WTC11 (cell line): Measurements from ENCODE around the gene SPAAR. TPM values are rescaled to one million over a fixed set of nuclear protein-coding genes. Genes with fewer than 3 reads are reported as not detected.

ENCODE experiments used
- ATAC-seq: fragments of 200-7000 bp; cut with Tn5 transposase; 2 replicates; pipeline ENCODE4 v1.10.0; 2021; ENCODE audit warnings: mild to moderate bottlenecking, moderate library complexity
- CTCF ChIA-PET: fragments of 300-600 bp; sonication (Branson Sonifier 250); formaldehyde crosslinking; loops from one replicate; lab custom pipeline; 2021; ENCODE audit warnings: antibody characterized with exemption; lab: Charles Lee
- POLR2A ChIA-PET: fragments of 350-600 bp; sonication (Branson Sonifier 250); formaldehyde crosslinking; loops from one replicate; lab custom pipeline; 2021; ENCODE audit warnings: antibody characterized with exemption; lab: Charles Lee
- DNase-seq: peaks from one replicate; pipeline ENCODE4 v3.0.0; 2021; ENCODE audit warnings: low spot score
- H3K27ac Mint-ChIP-seq: 2 replicates; pipeline ENCODE4 v1.8.0; 2021; ENCODE audit warnings: mixed read lengths
- H3K27me3 Mint-ChIP-seq: 2 replicates; pipeline ENCODE4 v1.8.0; 2021; ENCODE audit warnings: low read depth, mild to moderate bottlenecking, moderate library complexity, mixed read lengths
- H3K36me3 Mint-ChIP-seq: 2 replicates; pipeline ENCODE4 v1.8.0; 2021; ENCODE audit warnings: mixed read lengths
- H3K4me1 Mint-ChIP-seq: 2 replicates; pipeline ENCODE4 v1.8.0; 2022; ENCODE audit warnings: mixed read lengths
- H3K4me3 Mint-ChIP-seq: 2 replicates; pipeline ENCODE4 v1.8.0; 2021; ENCODE audit warnings: mild to moderate bottlenecking, moderate library complexity, mixed read lengths
- H3K9me3 Mint-ChIP-seq: 2 replicates; pipeline ENCODE4 v1.8.0; 2021; ENCODE audit warnings: mixed read lengths
- IRF1 ChIP-seq: sonication (generic); formaldehyde crosslinking; IDR thresholded peaks from 2 replicates; pipeline ENCODE4 v1.8.0; 2023; ENCODE audit warnings: missing genetic modification reagents
- JAZF1 ChIP-seq: fragments of 250-450 bp; sonication (Bioruptor Pico); IDR thresholded peaks from 2 replicates; pipeline ENCODE4 v1.9.0; 2021; ENCODE audit warnings: moderate library complexity, mild to moderate bottlenecking, inconsistent platforms
- NFATC4 ChIP-seq: fragments of 250-450 bp; sonication (Bioruptor Pico); IDR thresholded peaks from 2 replicates; pipeline ENCODE4 v1.9.0; 2021; ENCODE audit warnings: mild to moderate bottlenecking
- NFE2L1 ChIP-seq: sonication (generic); formaldehyde crosslinking; IDR thresholded peaks from 2 replicates; pipeline ENCODE4 v1.8.1; 2023; ENCODE audit warnings: missing genetic modification reagents
- OVOL2 ChIP-seq: fragments of 250-450 bp; sonication (Bioruptor Pico); IDR thresholded peaks from 2 replicates; pipeline ENCODE4 v1.9.0; 2021; ENCODE audit warnings: mild to moderate bottlenecking, borderline replicate concordance
- SOX15 ChIP-seq: fragments of 250-450 bp; sonication (Bioruptor Pico); IDR thresholded peaks from 2 replicates; pipeline ENCODE4 v1.9.0; 2021; ENCODE audit warnings: mild to moderate bottlenecking
- SP1 ChIP-seq: sonication (generic); formaldehyde crosslinking; conservative IDR thresholded peaks from 2 replicates; pipeline ENCODE4 v1.8.1; 2022; ENCODE audit warnings: missing genetic modification reagents
- ZNF138 ChIP-seq: sonication (generic); formaldehyde crosslinking; conservative IDR thresholded peaks from 2 replicates; pipeline ENCODE4 v1.8.1; 2022; ENCODE audit warnings: mild to moderate bottlenecking, moderate library complexity, missing genetic modification reagents
- ZNF416 ChIP-seq: fragments of 250-450 bp; sonication (Bioruptor Pico); IDR thresholded peaks from 2 replicates; pipeline ENCODE4 v1.9.0; 2021; ENCODE audit warnings: mild to moderate bottlenecking, inconsistent platforms
- ZNF532 ChIP-seq: fragments of 250-450 bp; sonication (Bioruptor Pico); IDR thresholded peaks from 2 replicates; pipeline ENCODE4 v1.9.0; 2021; ENCODE audit warnings: mild to moderate bottlenecking, borderline replicate concordance
- ZSCAN18 ChIP-seq: fragments of 250-450 bp; sonication (Bioruptor Pico); IDR thresholded peaks from 2 replicates; pipeline ENCODE4 v2.1.2; 2022; ENCODE audit warnings: mild to moderate bottlenecking, moderate library complexity
- total RNA-seq: library from RNA; stranded (reverse); gene quantifications from 3 replicates; pipeline ENCODE4 v1.2.3, GENCODE V29; 2021
- TF ChIP-seq, protein P1 (sequence below): sonication (generic); formaldehyde crosslinking; IDR thresholded peaks from 2 replicates; pipeline ENCODE4 v1.8.1; 2023; ENCODE audit warnings: mild to moderate bottlenecking, missing genetic modification reagents, moderate library complexity
- TF ChIP-seq, protein P2 (sequence below): sonication (generic); formaldehyde crosslinking; IDR thresholded peaks from 2 replicates; pipeline ENCODE4 v1.8.1; 2023; ENCODE audit warnings: mild to moderate bottlenecking, missing genetic modification reagents
- TF ChIP-seq, protein P3 (sequence below): fragments of 250-450 bp; sonication (Bioruptor Pico); IDR thresholded peaks from 2 replicates; pipeline ENCODE4 v1.9.0; 2021; ENCODE audit warnings: mild to moderate bottlenecking
- TF ChIP-seq, protein P4 (sequence below): sonication (generic); formaldehyde crosslinking; IDR thresholded peaks from 2 replicates; pipeline ENCODE4 v1.8.0; 2022; ENCODE audit warnings: missing genetic modification reagents
- TF ChIP-seq, protein P5 (sequence below): sonication (generic); formaldehyde crosslinking; IDR thresholded peaks from 2 replicates; pipeline ENCODE4 v1.8.0; 2022; ENCODE audit warnings: mild to moderate bottlenecking, missing genetic modification reagents
- TF ChIP-seq, protein P6 (sequence below): sonication (generic); formaldehyde crosslinking; IDR thresholded peaks from 2 replicates; pipeline ENCODE4 v1.8.1; 2023; ENCODE audit warnings: mild to moderate bottlenecking, missing genetic modification reagents, moderate library complexity
- TF ChIP-seq, protein P7 (sequence below): sonication (generic); formaldehyde crosslinking; IDR thresholded peaks from 2 replicates; pipeline ENCODE4 v1.8.1; 2022; ENCODE audit warnings: low read depth, missing genetic modification reagents, borderline replicate concordance

SPAAR gene
- total RNA-seq, 1 experiment from 2014 or later, result 0.33 TPM

DNA sequence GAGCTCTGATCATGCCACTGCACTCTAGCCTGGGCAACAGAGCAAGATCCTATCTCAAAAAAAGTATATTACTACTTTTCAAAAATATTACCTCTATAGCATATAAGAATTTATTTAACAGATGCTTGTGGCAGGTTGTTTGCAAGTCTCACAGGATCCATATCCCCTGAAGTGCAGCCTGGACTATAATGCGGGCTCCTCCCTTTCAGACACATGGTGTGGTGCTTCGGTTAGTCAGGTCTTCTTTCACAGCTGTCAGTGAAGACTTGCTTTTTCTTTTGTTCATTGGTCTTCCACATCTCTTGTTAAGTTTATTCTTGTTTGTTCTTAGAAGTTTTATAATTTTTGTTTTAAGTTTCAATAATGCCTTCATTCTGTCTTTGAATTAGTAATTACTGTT, 12.7 kb upstream of the SPAAR start:
- H3K36me3 Mint-ChIP-seq, result no peaks in the 10 kb centered on the region
- ATAC-seq (no peak), DNase-seq (no peak)
- peaks cover 5% of the 10 kb centered on the region; the same call in 1 of the 2 replicates for H3K27me3 Mint-ChIP-seq
- no peak overlapping the region for H3K4me3 Mint-ChIP-seq
- POLR2A ChIA-PET, result no interaction called here
- H3K27ac Mint-ChIP-seq, result no peak overlapping the region
- peaks cover 4% of the 10 kb centered on the region; the same call in 1 of the 2 replicates for H3K9me3 Mint-ChIP-seq
- CTCF ChIA-PET, result interaction anchor here (2.3 to 6.6 kb wide), 3 partner anchors 14 to 106 kb away, joined by 7 to 33 read pairs (median 14); no protein-coding TSS in a partner anchor
- H3K4me1 Mint-ChIP-seq, result no peaks in the 10 kb centered on the region
- TF ChIP-seq, protein P1, sequence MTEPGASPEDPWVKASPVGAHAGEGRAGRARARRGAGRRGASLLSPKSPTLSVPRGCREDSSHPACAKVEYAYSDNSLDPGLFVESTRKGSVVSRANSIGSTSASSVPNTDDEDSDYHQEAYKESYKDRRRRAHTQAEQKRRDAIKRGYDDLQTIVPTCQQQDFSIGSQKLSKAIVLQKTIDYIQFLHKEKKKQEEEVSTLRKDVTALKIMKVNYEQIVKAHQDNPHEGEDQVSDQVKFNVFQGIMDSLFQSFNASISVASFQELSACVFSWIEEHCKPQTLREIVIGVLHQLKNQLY (CRISPR knock-in tag), result no peak
- TF ChIP-seq ZNF138 (no peak), ZNF532 (CRISPR knock-in tag) (no peak), ZSCAN18 (CRISPR knock-in tag) (no peak), SP1 (CRISPR knock-in tag) (no peak), JAZF1 (no peak), OVOL2 (no peak), ZNF416 (CRISPR knock-in tag) (no peak), NFE2L1 (CRISPR knock-in tag) (no peak), SOX15 (no peak), IRF1 (CRISPR knock-in tag) (no peak), NFATC4 (CRISPR knock-in tag) (no peak)
- TF ChIP-seq, protein P2, sequence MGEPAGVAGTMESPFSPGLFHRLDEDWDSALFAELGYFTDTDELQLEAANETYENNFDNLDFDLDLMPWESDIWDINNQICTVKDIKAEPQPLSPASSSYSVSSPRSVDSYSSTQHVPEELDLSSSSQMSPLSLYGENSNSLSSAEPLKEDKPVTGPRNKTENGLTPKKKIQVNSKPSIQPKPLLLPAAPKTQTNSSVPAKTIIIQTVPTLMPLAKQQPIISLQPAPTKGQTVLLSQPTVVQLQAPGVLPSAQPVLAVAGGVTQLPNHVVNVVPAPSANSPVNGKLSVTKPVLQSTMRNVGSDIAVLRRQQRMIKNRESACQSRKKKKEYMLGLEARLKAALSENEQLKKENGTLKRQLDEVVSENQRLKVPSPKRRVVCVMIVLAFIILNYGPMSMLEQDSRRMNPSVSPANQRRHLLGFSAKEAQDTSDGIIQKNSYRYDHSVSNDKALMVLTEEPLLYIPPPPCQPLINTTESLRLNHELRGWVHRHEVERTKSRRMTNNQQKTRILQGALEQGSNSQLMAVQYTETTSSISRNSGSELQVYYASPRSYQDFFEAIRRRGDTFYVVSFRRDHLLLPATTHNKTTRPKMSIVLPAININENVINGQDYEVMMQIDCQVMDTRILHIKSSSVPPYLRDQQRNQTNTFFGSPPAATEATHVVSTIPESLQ, result no peak
- TF ChIP-seq, protein P3, sequence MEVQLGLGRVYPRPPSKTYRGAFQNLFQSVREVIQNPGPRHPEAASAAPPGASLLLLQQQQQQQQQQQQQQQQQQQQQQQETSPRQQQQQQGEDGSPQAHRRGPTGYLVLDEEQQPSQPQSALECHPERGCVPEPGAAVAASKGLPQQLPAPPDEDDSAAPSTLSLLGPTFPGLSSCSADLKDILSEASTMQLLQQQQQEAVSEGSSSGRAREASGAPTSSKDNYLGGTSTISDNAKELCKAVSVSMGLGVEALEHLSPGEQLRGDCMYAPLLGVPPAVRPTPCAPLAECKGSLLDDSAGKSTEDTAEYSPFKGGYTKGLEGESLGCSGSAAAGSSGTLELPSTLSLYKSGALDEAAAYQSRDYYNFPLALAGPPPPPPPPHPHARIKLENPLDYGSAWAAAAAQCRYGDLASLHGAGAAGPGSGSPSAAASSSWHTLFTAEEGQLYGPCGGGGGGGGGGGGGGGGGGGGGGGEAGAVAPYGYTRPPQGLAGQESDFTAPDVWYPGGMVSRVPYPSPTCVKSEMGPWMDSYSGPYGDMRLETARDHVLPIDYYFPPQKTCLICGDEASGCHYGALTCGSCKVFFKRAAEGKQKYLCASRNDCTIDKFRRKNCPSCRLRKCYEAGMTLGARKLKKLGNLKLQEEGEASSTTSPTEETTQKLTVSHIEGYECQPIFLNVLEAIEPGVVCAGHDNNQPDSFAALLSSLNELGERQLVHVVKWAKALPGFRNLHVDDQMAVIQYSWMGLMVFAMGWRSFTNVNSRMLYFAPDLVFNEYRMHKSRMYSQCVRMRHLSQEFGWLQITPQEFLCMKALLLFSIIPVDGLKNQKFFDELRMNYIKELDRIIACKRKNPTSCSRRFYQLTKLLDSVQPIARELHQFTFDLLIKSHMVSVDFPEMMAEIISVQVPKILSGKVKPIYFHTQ (CRISPR knock-in tag), result no peak
- TF ChIP-seq, protein P4, sequence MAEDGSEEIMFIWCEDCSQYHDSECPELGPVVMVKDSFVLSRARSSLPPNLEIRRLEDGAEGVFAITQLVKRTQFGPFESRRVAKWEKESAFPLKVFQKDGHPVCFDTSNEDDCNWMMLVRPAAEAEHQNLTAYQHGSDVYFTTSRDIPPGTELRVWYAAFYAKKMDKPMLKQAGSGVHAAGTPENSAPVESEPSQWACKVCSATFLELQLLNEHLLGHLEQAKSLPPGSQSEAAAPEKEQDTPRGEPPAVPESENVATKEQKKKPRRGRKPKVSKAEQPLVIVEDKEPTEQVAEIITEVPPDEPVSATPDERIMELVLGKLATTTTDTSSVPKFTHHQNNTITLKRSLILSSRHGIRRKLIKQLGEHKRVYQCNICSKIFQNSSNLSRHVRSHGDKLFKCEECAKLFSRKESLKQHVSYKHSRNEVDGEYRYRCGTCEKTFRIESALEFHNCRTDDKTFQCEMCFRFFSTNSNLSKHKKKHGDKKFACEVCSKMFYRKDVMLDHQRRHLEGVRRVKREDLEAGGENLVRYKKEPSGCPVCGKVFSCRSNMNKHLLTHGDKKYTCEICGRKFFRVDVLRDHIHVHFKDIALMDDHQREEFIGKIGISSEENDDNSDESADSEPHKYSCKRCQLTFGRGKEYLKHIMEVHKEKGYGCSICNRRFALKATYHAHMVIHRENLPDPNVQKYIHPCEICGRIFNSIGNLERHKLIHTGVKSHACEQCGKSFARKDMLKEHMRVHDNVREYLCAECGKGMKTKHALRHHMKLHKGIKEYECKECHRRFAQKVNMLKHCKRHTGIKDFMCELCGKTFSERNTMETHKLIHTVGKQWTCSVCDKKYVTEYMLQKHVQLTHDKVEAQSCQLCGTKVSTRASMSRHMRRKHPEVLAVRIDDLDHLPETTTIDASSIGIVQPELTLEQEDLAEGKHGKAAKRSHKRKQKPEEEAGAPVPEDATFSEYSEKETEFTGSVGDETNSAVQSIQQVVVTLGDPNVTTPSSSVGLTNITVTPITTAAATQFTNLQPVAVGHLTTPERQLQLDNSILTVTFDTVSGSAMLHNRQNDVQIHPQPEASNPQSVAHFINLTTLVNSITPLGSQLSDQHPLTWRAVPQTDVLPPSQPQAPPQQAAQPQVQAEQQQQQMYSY (CRISPR knock-in tag), result no peak
- TF ChIP-seq, protein P5, sequence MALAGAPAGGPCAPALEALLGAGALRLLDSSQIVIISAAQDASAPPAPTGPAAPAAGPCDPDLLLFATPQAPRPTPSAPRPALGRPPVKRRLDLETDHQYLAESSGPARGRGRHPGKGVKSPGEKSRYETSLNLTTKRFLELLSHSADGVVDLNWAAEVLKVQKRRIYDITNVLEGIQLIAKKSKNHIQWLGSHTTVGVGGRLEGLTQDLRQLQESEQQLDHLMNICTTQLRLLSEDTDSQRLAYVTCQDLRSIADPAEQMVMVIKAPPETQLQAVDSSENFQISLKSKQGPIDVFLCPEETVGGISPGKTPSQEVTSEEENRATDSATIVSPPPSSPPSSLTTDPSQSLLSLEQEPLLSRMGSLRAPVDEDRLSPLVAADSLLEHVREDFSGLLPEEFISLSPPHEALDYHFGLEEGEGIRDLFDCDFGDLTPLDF, result no peak
- TF ChIP-seq, protein P6, sequence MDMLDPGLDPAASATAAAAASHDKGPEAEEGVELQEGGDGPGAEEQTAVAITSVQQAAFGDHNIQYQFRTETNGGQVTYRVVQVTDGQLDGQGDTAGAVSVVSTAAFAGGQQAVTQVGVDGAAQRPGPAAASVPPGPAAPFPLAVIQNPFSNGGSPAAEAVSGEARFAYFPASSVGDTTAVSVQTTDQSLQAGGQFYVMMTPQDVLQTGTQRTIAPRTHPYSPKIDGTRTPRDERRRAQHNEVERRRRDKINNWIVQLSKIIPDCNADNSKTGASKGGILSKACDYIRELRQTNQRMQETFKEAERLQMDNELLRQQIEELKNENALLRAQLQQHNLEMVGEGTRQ (CRISPR knock-in tag), result no peak
- TF ChIP-seq, protein P7, sequence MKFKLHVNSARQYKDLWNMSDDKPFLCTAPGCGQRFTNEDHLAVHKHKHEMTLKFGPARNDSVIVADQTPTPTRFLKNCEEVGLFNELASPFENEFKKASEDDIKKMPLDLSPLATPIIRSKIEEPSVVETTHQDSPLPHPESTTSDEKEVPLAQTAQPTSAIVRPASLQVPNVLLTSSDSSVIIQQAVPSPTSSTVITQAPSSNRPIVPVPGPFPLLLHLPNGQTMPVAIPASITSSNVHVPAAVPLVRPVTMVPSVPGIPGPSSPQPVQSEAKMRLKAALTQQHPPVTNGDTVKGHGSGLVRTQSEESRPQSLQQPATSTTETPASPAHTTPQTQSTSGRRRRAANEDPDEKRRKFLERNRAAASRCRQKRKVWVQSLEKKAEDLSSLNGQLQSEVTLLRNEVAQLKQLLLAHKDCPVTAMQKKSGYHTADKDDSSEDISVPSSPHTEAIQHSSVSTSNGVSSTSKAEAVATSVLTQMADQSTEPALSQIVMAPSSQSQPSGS (CRISPR knock-in tag), result no peak
